ENCODE measurements around the gene AARS2. TPM values are rescaled to one million over a fixed set of nuclear protein-coding genes. Genes with fewer than 3 reads are reported as not detected.

AARS2 gene
- polyA plus RNA-seq, 2 of the 4 experiments (the other 2 are of a cell fraction) = 4.3 to 6.2 TPM

- ATAC-seq (peak; percentile 15 to 45), DNase-seq (ENCODE audit: low read depth in 1 of 2, low spot score in 1 of 2) (peak in 1 of 2 experiments; percentile 21), FAIRE-seq (no peak)
- ChIA-PET CTCF (interaction anchor here (0.8 to 3.7 kb wide), 16 partner anchors 8 to 160 kb away, joined by 3 to 29 read pairs (median 4); partner anchors contain the start of gene HSP90AB1), POLR2A (interaction anchor here (1.2 to 1.7 kb wide), 3 partner anchors 9 to 160 kb away, joined by 4 to 38 read pairs (median 15); partner anchors contain the start of gene HSP90AB1)
- no peaks in the 10 kb centered on the region for H3K9me3 ChIP-seq
- 52% methylated on average over 15 of the region's 15 CpGs for WGBS (ENCODE audit: missing lambda C conversion rate)
- peaks cover 36% of the 10 kb centered on the region for H3K4me1 ChIP-seq
- peak overlapping the region; percentile 96 for H3K4me3 ChIP-seq
- TF ChIP-seq JUN (IDR thresholded peaks at IDR 0.05) (0 out of 5 replicates have a peak, but pooled peaks of 1 of the 2 experiments have one; percentile 2), FOSL2 (IDR thresholded peaks at IDR 0.05) (no peak), FOSL2 (CRISPR knock-in tag; IDR thresholded peaks at IDR 0.05) (no peak), KDM5A (IDR thresholded peaks at IDR 0.05) (no peak)
- peak overlapping the region; percentile 93 to 99 for H3K27ac ChIP-seq
- H3K4me2 ChIP-seq = peak overlapping the region; percentile 88
These were observed 57.0 kb downstream of the AARS2 start for GRCh38 chr6:44255871-44256774.

DNA sequence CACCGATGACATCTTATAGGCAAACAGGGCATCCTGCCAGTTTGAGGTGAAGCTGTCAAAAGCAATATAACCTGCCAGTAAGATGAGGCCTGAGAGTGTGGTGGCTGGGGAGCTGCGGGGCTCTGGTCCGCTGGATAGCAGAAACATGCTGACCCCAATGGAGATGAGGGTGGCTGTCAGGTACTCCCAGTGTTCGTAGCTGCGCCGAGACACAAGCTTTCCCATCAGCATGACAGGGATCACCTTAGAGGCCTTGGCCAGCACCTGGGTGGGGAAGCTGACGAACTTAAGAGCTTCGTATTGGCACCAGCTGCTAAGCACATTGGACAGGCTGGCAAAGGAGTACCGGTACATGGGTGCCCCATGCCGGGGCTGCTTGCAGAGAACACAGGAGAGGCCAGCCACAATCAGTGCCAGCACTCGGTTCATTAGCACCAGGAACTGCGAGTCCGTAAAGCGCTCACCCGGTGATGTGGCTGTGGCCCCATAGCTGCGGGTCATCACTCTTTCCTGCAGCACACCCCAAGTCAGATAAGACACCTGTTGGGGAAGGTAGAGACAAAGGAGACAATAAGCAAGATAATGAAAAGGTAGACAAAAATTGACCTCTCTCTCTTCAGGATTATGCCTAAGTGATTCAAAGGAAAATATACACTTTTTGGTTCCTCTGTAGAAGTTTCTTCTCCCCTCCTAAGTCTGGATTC is 57.9 kb downstream of the AARS2 start:
- peak overlapping the region; percentile 88; the same call in 2 of the 3 replicates for H3K4me2 ChIP-seq
- H3K9me3 ChIP-seq = no peaks in the 10 kb centered on the region
- peak overlapping the region; percentile 96; the same call in 1 of the 3 replicates for H3K4me3 ChIP-seq
- H3K27ac ChIP-seq = no peak overlapping the region
- peak; percentile 21 to 42 for DNase-seq (ENCODE audit: low read depth in 1 of 2, low spot score in 1 of 2)
- no peak for FAIRE-seq
- WGBS (ENCODE audit: missing lambda C conversion rate) = 69% methylated on average over 12 of the region's 16 CpGs
- ChIA-PET CTCF (interaction anchor here (0.9 to 3.7 kb wide), 11 partner anchors 9 to 130 kb away, joined by 3 to 29 read pairs (median 4); partner anchors contain the start of gene HSP90AB1), POLR2A (interaction anchor here (1.2 kb wide), 1 partner anchor 9 kb away, joined by 15 read pairs; the partner anchor contains the start of gene HSP90AB1)
- H3K4me1 ChIP-seq = peaks cover 44% of the 10 kb centered on the region
- peak; percentile 17 to 27; a peak in 5 of 6 replicates for ATAC-seq
- TF ChIP-seq EHF (CRISPR knock-in tag; IDR thresholded peaks at IDR 0.05) = no peak
- TF ChIP-seq FOSB (CRISPR knock-in tag; IDR thresholded peaks at IDR 0.05) = 0 out of 2 replicates have a peak, but pooled peaks have one; percentile 10
- no peak for TF ChIP-seq KDM5A (IDR thresholded peaks at IDR 0.05)
- no peak for TF ChIP-seq CHD2 (IDR thresholded peaks at IDR 0.05; ENCODE audit: low read length, partially characterized antibody)
- no peak for TF ChIP-seq EP300 (IDR thresholded peaks at IDR 0.05)
- TF ChIP-seq, protein P1, sequence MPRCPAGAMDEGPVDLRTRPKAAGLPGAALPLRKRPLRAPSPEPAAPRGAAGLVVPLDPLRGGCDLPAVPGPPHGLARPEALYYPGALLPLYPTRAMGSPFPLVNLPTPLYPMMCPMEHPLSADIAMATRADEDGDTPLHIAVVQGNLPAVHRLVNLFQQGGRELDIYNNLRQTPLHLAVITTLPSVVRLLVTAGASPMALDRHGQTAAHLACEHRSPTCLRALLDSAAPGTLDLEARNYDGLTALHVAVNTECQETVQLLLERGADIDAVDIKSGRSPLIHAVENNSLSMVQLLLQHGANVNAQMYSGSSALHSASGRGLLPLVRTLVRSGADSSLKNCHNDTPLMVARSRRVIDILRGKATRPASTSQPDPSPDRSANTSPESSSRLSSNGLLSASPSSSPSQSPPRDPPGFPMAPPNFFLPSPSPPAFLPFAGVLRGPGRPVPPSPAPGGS (IDR thresholded peaks at IDR 0.05) = no peak
- TF ChIP-seq, protein P2, sequence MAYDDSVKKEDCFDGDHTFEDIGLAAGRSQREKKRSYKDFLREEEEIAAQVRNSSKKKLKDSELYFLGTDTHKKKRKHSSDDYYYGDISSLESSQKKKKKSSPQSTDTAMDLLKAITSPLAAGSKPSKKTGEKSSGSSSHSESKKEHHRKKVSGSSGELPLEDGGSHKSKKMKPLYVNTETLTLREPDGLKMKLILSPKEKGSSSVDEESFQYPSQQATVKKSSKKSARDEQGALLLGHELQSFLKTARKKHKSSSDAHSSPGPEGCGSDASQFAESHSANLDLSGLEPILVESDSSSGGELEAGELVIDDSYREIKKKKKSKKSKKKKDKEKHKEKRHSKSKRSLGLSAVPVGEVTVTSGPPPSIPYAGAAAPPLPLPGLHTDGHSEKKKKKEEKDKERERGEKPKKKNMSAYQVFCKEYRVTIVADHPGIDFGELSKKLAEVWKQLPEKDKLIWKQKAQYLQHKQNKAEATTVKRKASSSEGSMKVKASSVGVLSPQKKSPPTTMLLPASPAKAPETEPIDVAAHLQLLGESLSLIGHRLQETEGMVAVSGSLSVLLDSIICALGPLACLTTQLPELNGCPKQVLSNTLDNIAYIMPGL (CRISPR knock-in tag; IDR thresholded peaks at IDR 0.05; ENCODE audit: borderline replicate concordance) = no peak
- peak; percentile 62 for TF ChIP-seq TP53 (CRISPR knock-in tag; IDR thresholded peaks at IDR 0.05)
- TF ChIP-seq FOSL2 (IDR thresholded peaks at IDR 0.05) = no peak
- TF ChIP-seq FOSL2 (CRISPR knock-in tag; IDR thresholded peaks at IDR 0.05) = no peak
- no peak for TF ChIP-seq BHLHE40 (IDR thresholded peaks at IDR 0.05; ENCODE audit: low read depth, low read length)
- no peak for TF ChIP-seq NR3C1 (IDR thresholded peaks at IDR 0.05)
- TF ChIP-seq ZSCAN20 (CRISPR knock-in tag; IDR thresholded peaks at IDR 0.05) = no peak
- no peak for TF ChIP-seq ELK1 (IDR thresholded peaks at IDR 0.05; ENCODE audit: low read depth, low read length)
- TF ChIP-seq CHD4 (IDR thresholded peaks at IDR 0.05; ENCODE audit: borderline replicate concordance) = no peak
- no peak for TF ChIP-seq NPAS2 (CRISPR knock-in tag; IDR thresholded peaks at IDR 0.05; ENCODE audit: borderline replicate concordance)
- peak; percentile 52; the same call in 1 of the 2 replicates for TF ChIP-seq TFCP2L1 (CRISPR knock-in tag; IDR thresholded peaks at IDR 0.05)
- TF ChIP-seq RARB (CRISPR knock-in tag; IDR thresholded peaks at IDR 0.05) = no peak
- peak; percentile 95 for TF ChIP-seq POLR2AphosphoS2 (conservative IDR thresholded peaks at IDR 0.05; ENCODE audit: low read length)
- TF ChIP-seq ZFP36 (IDR thresholded peaks at IDR 0.05; ENCODE audit: borderline replicate concordance, partially characterized antibody) = no peak
- no peak for TF ChIP-seq NFE2L2 (conservative IDR thresholded peaks at IDR 0.05; ENCODE audit: low read length)
- TF ChIP-seq USF2 (IDR thresholded peaks at IDR 0.05) = no peak
- TF ChIP-seq, protein P3, sequence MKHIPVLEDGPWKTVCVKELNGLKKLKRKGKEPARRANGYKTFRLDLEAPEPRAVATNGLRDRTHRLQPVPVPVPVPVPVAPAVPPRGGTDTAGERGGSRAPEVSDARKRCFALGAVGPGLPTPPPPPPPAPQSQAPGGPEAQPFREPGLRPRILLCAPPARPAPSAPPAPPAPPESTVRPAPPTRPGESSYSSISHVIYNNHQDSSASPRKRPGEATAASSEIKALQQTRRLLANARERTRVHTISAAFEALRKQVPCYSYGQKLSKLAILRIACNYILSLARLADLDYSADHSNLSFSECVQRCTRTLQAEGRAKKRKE (CRISPR knock-in tag; IDR thresholded peaks at IDR 0.05; ENCODE audit: low read depth) = no peak
- no peak for TF ChIP-seq PHF8 (IDR thresholded peaks at IDR 0.05; ENCODE audit: borderline replicate concordance, low read depth)
